SK-N-SH (cell line): ENCODE results near the gene ST6GALNAC3. TPM values are rescaled to one million over a fixed set of nuclear protein-coding genes. Genes with fewer than 3 reads are reported as not detected.

Source experiments
- CTCF ChIA-PET: fragments of 300-600, 350-600 bp; formaldehyde crosslinking; extraction: SDS; loops from one replicate; lab custom pipeline; 2021; lab: Yijun Ruan, JAX
- POLR2A ChIA-PET: fragments of 350-600 bp; sonication (Branson Sonifier 250); formaldehyde crosslinking; extraction: SDS; loops from one replicate; lab custom pipeline; 2020; ENCODE audit warnings: antibody characterized with exemption, inconsistent platforms; lab: Yijun Ruan, JAX
- DNase-seq: peaks from one replicate; pipeline ENCODE4 v3.0.0; 2012
- H2AFZ ChIP-seq: fragments of 200-600 bp; sonication (generic); 2 replicates; pipeline ENCODE4 v1.8.1; 2016; ENCODE audit warnings: antibody characterized with exemption, mild to moderate bottlenecking, low read depth
- H3F3A ChIP-seq: fragments of 200-600 bp; sonication (generic); replicated peaks from 2 replicates; pipeline ENCODE3; 2016; ENCODE audit warnings: antibody characterized with exemption, mild to moderate bottlenecking; ENCODE audit not compliant: insufficient read depth
- H3K27ac ChIP-seq, 2 experiments: fragments of 200-500 bp in 1 of 2; fragments of 200-600 bp in 1 of 2; sonication (Bioruptor generic) in 1 of 2; sonication (generic), shearing (Covaris generic) in 1 of 2; 2 replicates each; pipeline versions ENCODE4 v1.5.1 to v1.6.1; 2014 to 2016; ENCODE audit warnings: low read depth in 2 of 2, inconsistent platforms in 1 of 2, low read length in 1 of 2, mild to moderate bottlenecking in 1 of 2, mixed read lengths in 1 of 2
- H3K27me3 ChIP-seq: fragments of 200-600 bp; sonication (generic), shearing (Covaris generic); 2 replicates; pipeline ENCODE4 v1.6.1; 2016; ENCODE audit warnings: mixed run types; ENCODE audit not compliant: insufficient read depth
- H3K36me3 ChIP-seq, 2 experiments: fragments of 200-500 bp in 1 of 2; fragments of 200-600 bp in 1 of 2; sonication (Bioruptor generic) in 1 of 2; sonication (generic) in 1 of 2; replicated peaks in 1 of 2; 2 replicates each; pipeline versions ENCODE3 to v1.5.1; 2014 to 2016; ENCODE audit warnings: low read length in 1 of 2, mild to moderate bottlenecking in 1 of 2; ENCODE audit not compliant: insufficient read depth in 2 of 2, control insufficient read depth in 1 of 2
- H3K4me1 ChIP-seq, 2 experiments: fragments of 200-500 bp in 1 of 2; fragments of 200-600 bp in 1 of 2; sonication (Bioruptor generic) in 1 of 2; sonication (generic), shearing (Covaris generic) in 1 of 2; 2 replicates each; pipeline versions ENCODE4 v1.5.1 to v1.6.1; 2014 to 2016; ENCODE audit warnings: low read depth in 1 of 2, low read length in 1 of 2, mixed run types in 1 of 2; ENCODE audit not compliant: insufficient read depth in 2 of 2, control insufficient read depth in 1 of 2
- H3K4me2 ChIP-seq: fragments of 200-600 bp; sonication (generic), shearing (Covaris generic); 2 replicates; pipeline ENCODE4 v1.6.1; 2017; ENCODE audit warnings: mixed run types
- H3K4me3 ChIP-seq, 2 experiments: fragments of 200-500 bp in 1 of 2; fragments of 200-600 bp in 1 of 2; sonication (Bioruptor generic) in 1 of 2; sonication (generic), shearing (Covaris generic) in 1 of 2; 2 replicates each; pipeline versions ENCODE4 v1.5.1 to v1.8.1; 2014 to 2016; ENCODE audit warnings: low read depth in 2 of 2, inconsistent platforms in 1 of 2, low read length in 1 of 2, mild to moderate bottlenecking in 1 of 2, mixed read lengths in 1 of 2, moderate library complexity in 1 of 2
- H3K79me2 ChIP-seq: fragments of 200-600 bp; sonication (generic); 2 replicates; pipeline ENCODE4 v1.8.1; 2017; ENCODE audit warnings: mild to moderate bottlenecking; ENCODE audit not compliant: insufficient read depth
- H3K9ac ChIP-seq: fragments of 200-600 bp; sonication (generic); 2 replicates; pipeline ENCODE4 v1.6.1; 2017; ENCODE audit warnings: mixed run types
- H3K9me2 ChIP-seq: fragments of 200-600 bp; sonication (generic); 2 replicates; pipeline ENCODE4 v1.6.1; 2017; ENCODE audit warnings: mixed run types
- H3K9me3 ChIP-seq: fragments of 200-600 bp; sonication (generic); 2 replicates; pipeline ENCODE4 v1.6.1; 2017; ENCODE audit warnings: mixed run types, mild to moderate bottlenecking, moderate library complexity
- H4K20me1 ChIP-seq: fragments of 200-600 bp; sonication (generic); 2 replicates; pipeline ENCODE4 v1.6.1; 2017; ENCODE audit warnings: mild to moderate bottlenecking, mixed run types; ENCODE audit not compliant: insufficient read depth
- EP300 ChIP-seq, 2 experiments: IDR thresholded peaks; 2 replicates each; pipeline versions ENCODE4 v1.4.0 to v1.6.1; 2012; ENCODE audit warnings: borderline replicate concordance in 1 of 2, low read depth in 1 of 2, low read length in 1 of 2
- EZH2phosphoT487 ChIP-seq: fragments of 200-600 bp; sonication (generic); IDR thresholded peaks from 2 replicates; pipeline ENCODE4 v1.6.1; 2017; ENCODE audit warnings: low read depth, mixed run types, mild to moderate bottlenecking, antibody characterized with exemption, moderate library complexity, borderline replicate concordance
- FOSL2 ChIP-seq: IDR thresholded peaks from 2 replicates; pipeline ENCODE4 v1.4.0; 2012; ENCODE audit warnings: low read depth, mild to moderate bottlenecking, moderate library complexity, borderline replicate concordance
- JUND ChIP-seq: IDR thresholded peaks from 2 replicates; pipeline ENCODE4 v1.4.0; 2012
- MEF2A ChIP-seq: IDR thresholded peaks from 2 replicates; pipeline ENCODE4 v1.4.0; 2012; ENCODE audit warnings: low read depth, borderline replicate concordance
- MXI1 ChIP-seq: IDR thresholded peaks from 2 replicates; pipeline ENCODE4 v1.6.1; 2012; ENCODE audit warnings: mild to moderate bottlenecking, low read depth, low read length, improper control_type of control experiment
- NFIC ChIP-seq: IDR thresholded peaks from 2 replicates; pipeline ENCODE4 v1.4.0; 2012; ENCODE audit warnings: borderline replicate concordance
- RCOR1 ChIP-seq: fragments of 150-350 bp; IDR thresholded peaks from 2 replicates; pipeline ENCODE4 v1.6.1; 2017; ENCODE audit warnings: antibody characterized with exemption, low read length
- TAF1 ChIP-seq: IDR thresholded peaks from 2 replicates; pipeline ENCODE4 v1.6.1; 2012; ENCODE audit warnings: low read depth, mild to moderate bottlenecking, low read length, moderate library complexity, borderline replicate concordance
- TCF12 ChIP-seq: IDR thresholded peaks from 2 replicates; pipeline ENCODE4 v1.4.0; 2012
- WGBS: methylation state at CpG from one replicate; pipeline ENCODE4 v1.1.6; 2017; ENCODE audit warnings: low lambda C conversion rate; 5-methylcytosine and 5-hydroxymethylcytosine counted together
- polyA plus RNA-seq, 3 experiments: library from polyadenylated mRNA; depleted of rRNA; stranded (reverse); fragments of >200 nt; gene quantifications; 2 replicates each; pipeline ENCODE4 v1.2.3, GENCODE V29; 2012
- TF ChIP-seq, protein P1 (sequence below): IDR thresholded peaks from 2 replicates; pipeline ENCODE4 v1.4.0; 2012; ENCODE audit warnings: low read depth, borderline replicate concordance
- TF ChIP-seq, protein P2 (sequence below): IDR thresholded peaks from 2 replicates; pipeline ENCODE4; 2012
- TF ChIP-seq, protein P3 (sequence below): IDR thresholded peaks from 2 replicates; pipeline ENCODE4 v1.6.1; 2012; ENCODE audit warnings: mild to moderate bottlenecking, low read depth, low read length, moderate library complexity
- TF ChIP-seq, protein P4 (sequence below): fragments of 150-350 bp; IDR thresholded peaks from 2 replicates; pipeline ENCODE4 v1.6.1; 2016; ENCODE audit warnings: mild to moderate bottlenecking, low read depth, low read length
- TF ChIP-seq, protein P5 (sequence below): IDR thresholded peaks from 2 replicates; pipeline ENCODE4 v1.4.0; 2012; ENCODE audit warnings: low read depth, borderline replicate concordance
- TF ChIP-seq, protein P6 (sequence below): fragments of 150-350 bp; IDR thresholded peaks from 2 replicates; pipeline ENCODE4 v1.6.1; 2017; ENCODE audit warnings: antibody characterized with exemption, low read length, low read depth, borderline replicate concordance

Gene ST6GALNAC3
- polyA plus RNA-seq, 1 of the 3 experiments (the other 2 are of a cell fraction) = 8.1 TPM

DNA sequence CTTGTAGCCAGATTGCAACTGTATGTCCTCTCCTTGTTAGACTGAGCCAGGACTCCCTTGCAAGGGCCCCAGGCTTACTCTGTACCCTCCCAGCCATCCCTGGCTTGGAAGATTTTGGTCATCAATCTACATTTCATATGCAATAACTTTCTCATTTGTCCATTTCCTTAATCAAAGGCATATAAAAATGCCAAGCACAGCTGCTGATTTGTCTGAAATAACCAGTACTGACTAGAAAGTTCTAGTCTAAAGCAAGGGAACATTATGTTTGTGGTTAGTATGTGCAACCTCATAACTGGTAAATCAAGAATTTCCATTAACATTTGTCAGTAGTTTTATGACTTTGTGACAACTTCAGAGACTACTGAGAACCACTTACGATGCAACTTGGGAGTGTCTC is 370.2 kb downstream of the ST6GALNAC3 start:
- POLR2A ChIA-PET = no interaction called here
- H3K9me3 ChIP-seq = no peaks in the 10 kb centered on the region
- no peak overlapping the region for H3K4me2 ChIP-seq
- no peak overlapping the region for H3K9ac ChIP-seq
- TF ChIP-seq JUND = no peak
- no peak for TF ChIP-seq RCOR1
- TF ChIP-seq, protein P1, sequence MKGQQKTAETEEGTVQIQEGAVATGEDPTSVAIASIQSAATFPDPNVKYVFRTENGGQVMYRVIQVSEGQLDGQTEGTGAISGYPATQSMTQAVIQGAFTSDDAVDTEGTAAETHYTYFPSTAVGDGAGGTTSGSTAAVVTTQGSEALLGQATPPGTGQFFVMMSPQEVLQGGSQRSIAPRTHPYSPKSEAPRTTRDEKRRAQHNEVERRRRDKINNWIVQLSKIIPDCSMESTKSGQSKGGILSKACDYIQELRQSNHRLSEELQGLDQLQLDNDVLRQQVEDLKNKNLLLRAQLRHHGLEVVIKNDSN = no peak
- TF ChIP-seq TAF1 = no peak
- TF ChIP-seq, protein P2, sequence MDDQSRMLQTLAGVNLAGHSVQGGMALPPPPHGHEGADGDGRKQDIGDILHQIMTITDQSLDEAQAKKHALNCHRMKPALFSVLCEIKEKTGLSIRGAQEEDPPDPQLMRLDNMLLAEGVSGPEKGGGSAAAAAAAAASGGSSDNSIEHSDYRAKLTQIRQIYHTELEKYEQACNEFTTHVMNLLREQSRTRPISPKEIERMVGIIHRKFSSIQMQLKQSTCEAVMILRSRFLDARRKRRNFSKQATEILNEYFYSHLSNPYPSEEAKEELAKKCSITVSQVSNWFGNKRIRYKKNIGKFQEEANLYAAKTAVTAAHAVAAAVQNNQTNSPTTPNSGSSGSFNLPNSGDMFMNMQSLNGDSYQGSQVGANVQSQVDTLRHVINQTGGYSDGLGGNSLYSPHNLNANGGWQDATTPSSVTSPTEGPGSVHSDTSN = no peak
- no peak for TF ChIP-seq MXI1
- TF ChIP-seq TCF12 = no peak
- TF ChIP-seq, protein P3, sequence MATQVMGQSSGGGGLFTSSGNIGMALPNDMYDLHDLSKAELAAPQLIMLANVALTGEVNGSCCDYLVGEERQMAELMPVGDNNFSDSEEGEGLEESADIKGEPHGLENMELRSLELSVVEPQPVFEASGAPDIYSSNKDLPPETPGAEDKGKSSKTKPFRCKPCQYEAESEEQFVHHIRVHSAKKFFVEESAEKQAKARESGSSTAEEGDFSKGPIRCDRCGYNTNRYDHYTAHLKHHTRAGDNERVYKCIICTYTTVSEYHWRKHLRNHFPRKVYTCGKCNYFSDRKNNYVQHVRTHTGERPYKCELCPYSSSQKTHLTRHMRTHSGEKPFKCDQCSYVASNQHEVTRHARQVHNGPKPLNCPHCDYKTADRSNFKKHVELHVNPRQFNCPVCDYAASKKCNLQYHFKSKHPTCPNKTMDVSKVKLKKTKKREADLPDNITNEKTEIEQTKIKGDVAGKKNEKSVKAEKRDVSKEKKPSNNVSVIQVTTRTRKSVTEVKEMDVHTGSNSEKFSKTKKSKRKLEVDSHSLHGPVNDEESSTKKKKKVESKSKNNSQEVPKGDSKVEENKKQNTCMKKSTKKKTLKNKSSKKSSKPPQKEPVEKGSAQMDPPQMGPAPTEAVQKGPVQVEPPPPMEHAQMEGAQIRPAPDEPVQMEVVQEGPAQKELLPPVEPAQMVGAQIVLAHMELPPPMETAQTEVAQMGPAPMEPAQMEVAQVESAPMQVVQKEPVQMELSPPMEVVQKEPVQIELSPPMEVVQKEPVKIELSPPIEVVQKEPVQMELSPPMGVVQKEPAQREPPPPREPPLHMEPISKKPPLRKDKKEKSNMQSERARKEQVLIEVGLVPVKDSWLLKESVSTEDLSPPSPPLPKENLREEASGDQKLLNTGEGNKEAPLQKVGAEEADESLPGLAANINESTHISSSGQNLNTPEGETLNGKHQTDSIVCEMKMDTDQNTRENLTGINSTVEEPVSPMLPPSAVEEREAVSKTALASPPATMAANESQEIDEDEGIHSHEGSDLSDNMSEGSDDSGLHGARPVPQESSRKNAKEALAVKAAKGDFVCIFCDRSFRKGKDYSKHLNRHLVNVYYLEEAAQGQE = no peak
- no peak for TF ChIP-seq EP300 (IDR thresholded peaks at IDR 0.05; ENCODE audit: borderline replicate concordance in 1 of 2, low read depth in 1 of 2, low read length in 1 of 2)
- no peak for TF ChIP-seq NFIC
- no peak for TF ChIP-seq EZH2phosphoT487
- no peaks in the 10 kb centered on the region for H3K4me1 ChIP-seq
- no peak overlapping the region for H3K4me3 ChIP-seq
- DNase-seq = no peak
- H3K27ac ChIP-seq = no peak overlapping the region
- H3K27me3 ChIP-seq = no peaks in the 10 kb centered on the region
- H4K20me1 ChIP-seq = no peaks in the 10 kb centered on the region
- H3K9me2 ChIP-seq = no peaks in the 10 kb centered on the region
- no peaks in the 10 kb centered on the region for H3F3A ChIP-seq
- WGBS = 75% methylated on average over 1 of the region's 1 CpG
- no peaks in the 10 kb centered on the region for H3K36me3 ChIP-seq
- no peaks in the 10 kb centered on the region for H3K79me2 ChIP-seq
- H2AFZ ChIP-seq = no peak overlapping the region
- CTCF ChIA-PET = no interaction called here

DNA sequence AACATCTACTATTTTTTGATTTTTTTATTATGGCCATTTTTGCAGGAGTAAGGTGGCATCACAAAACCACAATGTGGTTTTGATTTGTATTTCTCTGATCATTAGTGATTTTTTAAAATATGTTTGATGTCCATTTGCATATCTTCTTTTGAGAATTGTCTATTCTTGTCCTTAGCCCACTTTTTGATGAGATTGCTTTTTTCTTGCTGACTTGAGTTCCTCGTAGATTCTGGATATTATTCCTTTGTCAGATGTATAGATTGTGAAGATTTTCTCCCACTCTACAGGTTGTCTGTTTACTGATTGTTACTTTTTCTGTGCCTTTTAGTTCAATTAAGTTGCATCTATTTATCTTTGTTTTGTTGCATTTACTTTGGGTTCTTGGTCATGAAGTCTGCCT is 375.7 kb downstream of the ST6GALNAC3 start:
- no peaks in the 10 kb centered on the region for H3K9me2 ChIP-seq
- no peak overlapping the region for H3K4me2 ChIP-seq
- no peak overlapping the region for H3K4me3 ChIP-seq
- no peak for DNase-seq
- H3K79me2 ChIP-seq = no peaks in the 10 kb centered on the region
- CTCF ChIA-PET = no interaction called here
- H3K27ac ChIP-seq = no peak overlapping the region
- no peak overlapping the region for H3K9ac ChIP-seq
- H3F3A ChIP-seq = no peaks in the 10 kb centered on the region
- H4K20me1 ChIP-seq = no peaks in the 10 kb centered on the region
- POLR2A ChIA-PET = no interaction called here
- no peak overlapping the region for H2AFZ ChIP-seq
- 67% methylated on average over 1 of the region's 1 CpG for WGBS
- TF ChIP-seq, protein P2 = no peak
- TF ChIP-seq MEF2A = no peak
- TF ChIP-seq, protein P4, sequence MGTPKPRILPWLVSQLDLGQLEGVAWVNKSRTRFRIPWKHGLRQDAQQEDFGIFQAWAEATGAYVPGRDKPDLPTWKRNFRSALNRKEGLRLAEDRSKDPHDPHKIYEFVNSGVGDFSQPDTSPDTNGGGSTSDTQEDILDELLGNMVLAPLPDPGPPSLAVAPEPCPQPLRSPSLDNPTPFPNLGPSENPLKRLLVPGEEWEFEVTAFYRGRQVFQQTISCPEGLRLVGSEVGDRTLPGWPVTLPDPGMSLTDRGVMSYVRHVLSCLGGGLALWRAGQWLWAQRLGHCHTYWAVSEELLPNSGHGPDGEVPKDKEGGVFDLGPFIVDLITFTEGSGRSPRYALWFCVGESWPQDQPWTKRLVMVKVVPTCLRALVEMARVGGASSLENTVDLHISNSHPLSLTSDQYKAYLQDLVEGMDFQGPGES = no peak
- TF ChIP-seq FOSL2 = no peak
- TF ChIP-seq, protein P5, sequence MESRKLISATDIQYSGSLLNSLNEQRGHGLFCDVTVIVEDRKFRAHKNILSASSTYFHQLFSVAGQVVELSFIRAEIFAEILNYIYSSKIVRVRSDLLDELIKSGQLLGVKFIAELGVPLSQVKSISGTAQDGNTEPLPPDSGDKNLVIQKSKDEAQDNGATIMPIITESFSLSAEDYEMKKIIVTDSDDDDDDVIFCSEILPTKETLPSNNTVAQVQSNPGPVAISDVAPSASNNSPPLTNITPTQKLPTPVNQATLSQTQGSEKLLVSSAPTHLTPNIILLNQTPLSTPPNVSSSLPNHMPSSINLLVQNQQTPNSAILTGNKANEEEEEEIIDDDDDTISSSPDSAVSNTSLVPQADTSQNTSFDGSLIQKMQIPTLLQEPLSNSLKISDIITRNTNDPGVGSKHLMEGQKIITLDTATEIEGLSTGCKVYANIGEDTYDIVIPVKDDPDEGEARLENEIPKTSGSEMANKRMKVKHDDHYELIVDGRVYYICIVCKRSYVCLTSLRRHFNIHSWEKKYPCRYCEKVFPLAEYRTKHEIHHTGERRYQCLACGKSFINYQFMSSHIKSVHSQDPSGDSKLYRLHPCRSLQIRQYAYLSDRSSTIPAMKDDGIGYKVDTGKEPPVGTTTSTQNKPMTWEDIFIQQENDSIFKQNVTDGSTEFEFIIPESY = no peak
- no peak for TF ChIP-seq JUND
- no peak for TF ChIP-seq NFIC
- no peak for TF ChIP-seq TAF1
- no peak for TF ChIP-seq EP300 (IDR thresholded peaks at IDR 0.05; ENCODE audit: borderline replicate concordance in 1 of 2, low read depth in 1 of 2, low read length in 1 of 2)
- TF ChIP-seq, protein P6, sequence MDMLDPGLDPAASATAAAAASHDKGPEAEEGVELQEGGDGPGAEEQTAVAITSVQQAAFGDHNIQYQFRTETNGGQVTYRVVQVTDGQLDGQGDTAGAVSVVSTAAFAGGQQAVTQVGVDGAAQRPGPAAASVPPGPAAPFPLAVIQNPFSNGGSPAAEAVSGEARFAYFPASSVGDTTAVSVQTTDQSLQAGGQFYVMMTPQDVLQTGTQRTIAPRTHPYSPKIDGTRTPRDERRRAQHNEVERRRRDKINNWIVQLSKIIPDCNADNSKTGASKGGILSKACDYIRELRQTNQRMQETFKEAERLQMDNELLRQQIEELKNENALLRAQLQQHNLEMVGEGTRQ = no peak
- no peaks in the 10 kb centered on the region for H3K9me3 ChIP-seq
- no peaks in the 10 kb centered on the region for H3K4me1 ChIP-seq
- no peaks in the 10 kb centered on the region for H3K36me3 ChIP-seq
- no peaks in the 10 kb centered on the region for H3K27me3 ChIP-seq
